Keratinocyte (primary cell): ENCODE measurements around the gene CHPF. TPM values are rescaled to one million over a fixed set of nuclear protein-coding genes. Genes with fewer than 3 reads are reported as not detected.

Experiments used
- DNase-seq: peaks from one replicate; pipeline ENCODE4 v3.0.0-alpha.2; 2011; ENCODE audit warnings: low read depth, missing footprints, low spot score
- FAIRE-seq: peaks from 2 replicates; lab custom pipeline; 2011; peaks lifted over from hg19 to GRCh38; lab: Jason Lieb, UNC
- H2AFZ ChIP-seq: 2 replicates; pipeline ENCODE4 v1.6.0; 2012; ENCODE audit warnings: low read length, control low read depth, inconsistent platforms; ENCODE audit not compliant: control insufficient read depth
- H3K27ac ChIP-seq: 2 replicates; pipeline ENCODE4 v1.5.1; 2011; ENCODE audit warnings: low read length; ENCODE audit not compliant: control insufficient read depth, insufficient read depth
- H3K27me3 ChIP-seq: 3 replicates; pipeline ENCODE4 v1.6.0; 2011; ENCODE audit warnings: low read length; ENCODE audit not compliant: control insufficient read depth, insufficient read depth; ENCODE audit errors: extremely low read depth
- H3K36me3 ChIP-seq, 2 experiments: 2 replicates in 1 of 2; 3 replicates in 1 of 2; pipeline ENCODE4 v1.5.1; 2011; ENCODE audit warnings: low read length in 2 of 2, mild to moderate bottlenecking in 1 of 2; ENCODE audit not compliant: control insufficient read depth in 2 of 2, insufficient read depth in 2 of 2; ENCODE audit errors: extremely low read depth in 1 of 2
- H3K4me1 ChIP-seq: 3 replicates; pipeline ENCODE4 v1.5.1; 2011; ENCODE audit warnings: low read length; ENCODE audit not compliant: control insufficient read depth, insufficient read depth; ENCODE audit errors: extremely low read depth
- H3K4me2 ChIP-seq: 3 replicates; pipeline ENCODE4 v1.6.0; 2011; ENCODE audit warnings: low read depth, low read length; ENCODE audit not compliant: control insufficient read depth, insufficient read depth; ENCODE audit errors: extremely low read depth
- H3K4me3 ChIP-seq, 3 experiments: fragments of 200-600 bp in 1 of 3; sonication (generic) in 1 of 3; 2 replicates in 2 of 3; 3 replicates in 1 of 3; pipeline ENCODE4 v1.5.1; 2011 to 2016; ENCODE audit warnings: low read length in 3 of 3, mild to moderate bottlenecking in 3 of 3, control low read depth in 2 of 3, inconsistent platforms in 1 of 3, low read depth in 1 of 3, mixed read lengths in 1 of 3, mixed run types in 1 of 3, moderate library complexity in 1 of 3; ENCODE audit not compliant: control insufficient read depth in 2 of 3, insufficient read depth in 2 of 3; ENCODE audit errors: extremely low read depth in 1 of 3
- H3K79me2 ChIP-seq: 2 replicates; pipeline ENCODE4 v1.6.0; 2012; ENCODE audit warnings: low read length; ENCODE audit not compliant: control insufficient read depth, insufficient read depth
- H3K9ac ChIP-seq: 3 replicates; pipeline ENCODE4 v1.6.0; 2011; ENCODE audit warnings: low read length; ENCODE audit not compliant: control insufficient read depth, insufficient read depth; ENCODE audit errors: extremely low read depth
- H3K9me1 ChIP-seq: 3 replicates; pipeline ENCODE4 v1.6.0; 2011; ENCODE audit warnings: low read length; ENCODE audit not compliant: control insufficient read depth, insufficient read depth; ENCODE audit errors: extremely low read depth
- H3K9me3 ChIP-seq: 2 replicates; pipeline ENCODE4 v1.5.1; 2012; ENCODE audit warnings: low read depth, low read length; ENCODE audit not compliant: control insufficient read depth
- H4K20me1 ChIP-seq: 3 replicates; pipeline ENCODE4 v1.6.0; 2011; ENCODE audit warnings: low read length; ENCODE audit not compliant: control insufficient read depth, insufficient read depth; ENCODE audit errors: extremely low read depth
- CTCF ChIP-seq, 3 experiments: IDR thresholded peaks in 1 of 3; conservative IDR thresholded peaks in 1 of 3; optimal IDR thresholded peaks in 1 of 3; 2 replicates in 2 of 3; 3 replicates in 1 of 3; pipeline versions ENCODE3 to v1.5.1; 2011; ENCODE audit warnings: low read length in 3 of 3, mild to moderate bottlenecking in 3 of 3, moderate library complexity in 2 of 3, control low read depth in 1 of 3, inconsistent platforms in 1 of 3; ENCODE audit not compliant: insufficient read depth in 2 of 3; ENCODE audit errors: extremely low read depth in 1 of 3
- EZH2 ChIP-seq: IDR thresholded peaks from one replicate; pipeline ENCODE4 v1.6.1; 2012; ENCODE audit warnings: inconsistent platforms, mild to moderate bottlenecking, low read length, moderate library complexity
- dilution Hi-C: fragments of 300-500 bp; cut with MboI; formaldehyde crosslinking; loops from one replicate; pipeline ENCODE4 v1.7.0; 2020; ENCODE audit warnings: low sequenced_read_pairs; ENCODE audit not compliant: extremely low pct_ligation_motif_present
- polyA plus RNA-seq, 5 experiments: library from polyadenylated mRNA; depleted of rRNA in 3 of 5; stranded (reverse) in 3 of 5; stranded (forward) in 1 of 5; unstranded in 1 of 5; fragments of >200 nt; gene quantifications; 1 replicate in 1 of 5; 2 replicates in 3 of 5; 3 replicates in 1 of 5; pipeline versions ENCODE4 v1.2.1 to v1.2.3, GENCODE V29; 2011 to 2012; ENCODE audit warnings: missing spikeins in 2 of 5, low read depth in 1 of 5, low replicate concordance in 1 of 5

CHPF gene
- polyA plus RNA-seq, 1 donor (not counting 4 experiments of a cell fraction or from before 2014, with no cell fraction given) = 24.4 TPM

DNA sequence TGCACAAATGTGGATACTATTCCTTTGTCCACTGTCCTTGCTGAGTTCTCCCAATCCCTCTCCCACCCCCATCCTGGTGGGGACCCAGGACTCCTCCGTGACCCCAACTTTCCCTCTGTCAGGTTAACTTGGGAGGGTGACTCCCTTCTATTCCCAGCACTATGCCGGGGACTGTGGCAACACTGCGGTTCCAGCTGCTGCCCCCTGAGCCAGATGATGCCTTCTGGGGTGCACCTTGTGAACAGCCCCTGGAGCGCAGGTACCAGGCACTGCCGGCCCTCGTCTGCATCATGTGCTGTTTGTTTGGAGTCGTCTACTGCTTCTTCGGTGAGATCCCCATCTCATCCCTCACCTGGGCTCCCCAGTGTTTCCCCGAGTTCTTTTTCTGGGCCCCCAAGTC, 958 bp upstream of the CHPF start:
- dilution Hi-C loops = no loop called here
- no peaks in the 10 kb centered on the region for H3K27me3 ChIP-seq
- H3K9me3 ChIP-seq = no peaks in the 10 kb centered on the region
- H3K4me1 ChIP-seq = peaks cover 11% of the 10 kb centered on the region
- no peak for FAIRE-seq
- peak overlapping the region; percentile 73 for H3K4me2 ChIP-seq
- H3K36me3 ChIP-seq = peaks cover 13 to 14% of the 10 kb centered on the region in 2 experiments
- H2AFZ ChIP-seq = no peak overlapping the region
- DNase-seq = no peak
- H3K4me3 ChIP-seq = peak overlapping the region in 1 of 3 experiments; percentile 47
- TF ChIP-seq EZH2 (no peak), CTCF (optimal IDR thresholded peaks at IDR 0.05 in 1 of 3, IDR thresholded peaks at IDR 0.05 in 1 of 3, conservative IDR thresholded peaks at IDR 0.05 in 1 of 3; ENCODE audit: extremely low read depth in 1 of 3, insufficient read depth in 2 of 3, low read length in 3 of 3) (no peak)
- H3K9me1 ChIP-seq = no peaks in the 10 kb centered on the region
- peaks cover 7% of the 10 kb centered on the region for H4K20me1 ChIP-seq
- H3K27ac ChIP-seq = no peak overlapping the region
- H3K79me2 ChIP-seq = peaks cover 29% of the 10 kb centered on the region
- no peak overlapping the region for H3K9ac ChIP-seq

GRCh38 chr2:219542931-219543595, 546 bp downstream of the CHPF start:
- peaks cover 8% of the 10 kb centered on the region for H4K20me1 ChIP-seq
- peak in 1 of 3 experiments; percentile 3 for TF ChIP-seq CTCF (optimal IDR thresholded peaks at IDR 0.05 in 1 of 3, IDR thresholded peaks at IDR 0.05 in 1 of 3, conservative IDR thresholded peaks at IDR 0.05 in 1 of 3; ENCODE audit: extremely low read depth in 1 of 3, insufficient read depth in 2 of 3, low read length in 3 of 3)
- no peak for TF ChIP-seq EZH2
- H3K9ac ChIP-seq = peak overlapping the region; percentile 90
- H3K9me1 ChIP-seq = no peaks in the 10 kb centered on the region
- H3K36me3 ChIP-seq = peaks cover 20 to 23% of the 10 kb centered on the region in 2 experiments
- dilution Hi-C loops = no loop called here
- peaks cover 33% of the 10 kb centered on the region for H3K79me2 ChIP-seq
- peaks cover 11% of the 10 kb centered on the region for H3K4me1 ChIP-seq
- FAIRE-seq = no peak
- no peak for DNase-seq
- H3K4me2 ChIP-seq = peak overlapping the region; percentile 84
- H3K27ac ChIP-seq = peak overlapping the region; percentile 65
- no peaks in the 10 kb centered on the region for H3K27me3 ChIP-seq
- peak overlapping the region; percentile 85 to 97 (median 92) for H3K4me3 ChIP-seq
- H3K9me3 ChIP-seq = no peaks in the 10 kb centered on the region
- H2AFZ ChIP-seq = peak overlapping the region; percentile 54
